ENCODE measurements around the gene PDHA1. TPM values are rescaled to one million over a fixed set of nuclear protein-coding genes. Genes with fewer than 3 reads are reported as not detected.

PDHA1 gene
- total and polyA plus RNA-seq, 9 of the 15 experiments (the other 6 are each of a cell fraction or from before 2014, with no cell fraction given), result 352 to 882 (median 446) TPM

DNA sequence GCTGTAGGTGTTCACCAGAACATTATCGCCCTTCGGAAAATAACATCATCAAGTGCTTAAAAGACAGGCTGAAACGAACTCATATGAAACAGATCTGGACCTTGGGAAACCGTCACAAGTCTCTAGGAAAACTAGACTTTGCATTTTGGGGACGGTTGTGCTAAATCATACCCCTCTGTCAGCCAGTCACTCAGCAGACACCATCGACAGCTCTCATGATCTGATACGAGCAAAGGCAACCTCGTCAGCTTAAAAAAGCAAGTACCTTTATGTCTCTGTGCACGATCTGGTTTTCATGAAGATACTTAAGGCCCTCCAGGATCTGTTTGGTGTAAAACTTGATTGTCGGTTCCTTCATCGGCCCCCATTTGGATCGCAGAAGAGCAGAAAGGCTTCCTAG lies 48.4 kb downstream of the PDHA1 start (continued):
- TF ChIP-seq, protein P1, sequence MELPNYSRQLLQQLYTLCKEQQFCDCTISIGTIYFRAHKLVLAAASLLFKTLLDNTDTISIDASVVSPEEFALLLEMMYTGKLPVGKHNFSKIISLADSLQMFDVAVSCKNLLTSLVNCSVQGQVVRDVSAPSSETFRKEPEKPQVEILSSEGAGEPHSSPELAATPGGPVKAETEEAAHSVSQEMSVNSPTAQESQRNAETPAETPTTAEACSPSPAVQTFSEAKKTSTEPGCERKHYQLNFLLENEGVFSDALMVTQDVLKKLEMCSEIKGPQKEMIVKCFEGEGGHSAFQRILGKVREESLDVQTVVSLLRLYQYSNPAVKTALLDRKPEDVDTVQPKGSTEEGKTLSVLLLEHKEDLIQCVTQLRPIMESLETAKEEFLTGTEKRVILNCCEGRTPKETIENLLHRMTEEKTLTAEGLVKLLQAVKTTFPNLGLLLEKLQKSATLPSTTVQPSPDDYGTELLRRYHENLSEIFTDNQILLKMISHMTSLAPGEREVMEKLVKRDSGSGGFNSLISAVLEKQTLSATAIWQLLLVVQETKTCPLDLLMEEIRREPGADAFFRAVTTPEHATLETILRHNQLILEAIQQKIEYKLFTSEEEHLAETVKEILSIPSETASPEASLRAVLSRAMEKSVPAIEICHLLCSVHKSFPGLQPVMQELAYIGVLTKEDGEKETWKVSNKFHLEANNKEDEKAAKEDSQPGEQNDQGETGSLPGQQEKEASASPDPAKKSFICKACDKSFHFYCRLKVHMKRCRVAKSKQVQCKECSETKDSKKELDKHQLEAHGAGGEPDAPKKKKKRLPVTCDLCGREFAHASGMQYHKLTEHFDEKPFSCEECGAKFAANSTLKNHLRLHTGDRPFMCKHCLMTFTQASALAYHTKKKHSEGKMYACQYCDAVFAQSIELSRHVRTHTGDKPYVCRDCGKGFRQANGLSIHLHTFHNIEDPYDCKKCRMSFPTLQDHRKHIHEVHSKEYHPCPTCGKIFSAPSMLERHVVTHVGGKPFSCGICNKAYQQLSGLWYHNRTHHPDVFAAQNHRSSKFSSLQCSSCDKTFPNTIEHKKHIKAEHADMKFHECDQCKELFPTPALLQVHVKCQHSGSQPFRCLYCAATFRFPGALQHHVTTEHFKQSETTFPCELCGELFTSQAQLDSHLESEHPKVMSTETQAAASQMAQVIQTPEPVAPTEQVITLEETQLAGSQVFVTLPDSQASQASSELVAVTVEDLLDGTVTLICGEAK (IDR thresholded peaks at IDR 0.05), result no peak
- TF ChIP-seq, protein P1 (CRISPR knock-in tag; IDR thresholded peaks at IDR 0.05), result no peak
- TF ChIP-seq TCF7L2 (IDR thresholded peaks at IDR 0.05; ENCODE audit: low read depth, low read length) (no peak), ZNF23 (CRISPR knock-in tag; IDR thresholded peaks at IDR 0.05) (no peak), CBFB (CRISPR knock-in tag; IDR thresholded peaks at IDR 0.05) (no peak), TOE1 (IDR thresholded peaks at IDR 0.05; ENCODE audit: borderline replicate concordance) (no peak), TOE1 (CRISPR knock-in tag; IDR thresholded peaks at IDR 0.05; ENCODE audit: borderline replicate concordance, low read depth) (no peak), SIN3A (IDR thresholded peaks at IDR 0.05; ENCODE audit: borderline replicate concordance in 2 of 2, control insufficient read depth in 1 of 2, low read depth in 2 of 2, low read length in 2 of 2) (no peak), ZNF232 (CRISPR knock-in tag; IDR thresholded peaks at IDR 0.05) (no peak), DNMT1 (IDR thresholded peaks at IDR 0.05) (no peak), TGIF2 (CRISPR knock-in tag; IDR thresholded peaks at IDR 0.05) (no peak), SP2 (IDR thresholded peaks at IDR 0.05; ENCODE audit: extremely low read depth, low read depth, low read length, poor library complexity, severe bottlenecking) (no peak), ZNF589 (CRISPR knock-in tag; IDR thresholded peaks at IDR 0.05; ENCODE audit: low read depth) (no peak), BACH1 (tag; IDR thresholded peaks at IDR 0.05) (no peak), KDM5B (IDR thresholded peaks at IDR 0.05; ENCODE audit: insufficient replicate concordance, low read depth, low read length) (no peak), ZNF224 (CRISPR knock-in tag; IDR thresholded peaks at IDR 0.05) (no peak)
- TF ChIP-seq, protein P2, sequence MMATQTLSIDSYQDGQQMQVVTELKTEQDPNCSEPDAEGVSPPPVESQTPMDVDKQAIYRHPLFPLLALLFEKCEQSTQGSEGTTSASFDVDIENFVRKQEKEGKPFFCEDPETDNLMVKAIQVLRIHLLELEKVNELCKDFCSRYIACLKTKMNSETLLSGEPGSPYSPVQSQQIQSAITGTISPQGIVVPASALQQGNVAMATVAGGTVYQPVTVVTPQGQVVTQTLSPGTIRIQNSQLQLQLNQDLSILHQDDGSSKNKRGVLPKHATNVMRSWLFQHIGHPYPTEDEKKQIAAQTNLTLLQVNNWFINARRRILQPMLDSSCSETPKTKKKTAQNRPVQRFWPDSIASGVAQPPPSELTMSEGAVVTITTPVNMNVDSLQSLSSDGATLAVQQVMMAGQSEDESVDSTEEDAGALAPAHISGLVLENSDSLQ (IDR thresholded peaks at IDR 0.05), result peak; percentile 77
- TF ChIP-seq, protein P3, sequence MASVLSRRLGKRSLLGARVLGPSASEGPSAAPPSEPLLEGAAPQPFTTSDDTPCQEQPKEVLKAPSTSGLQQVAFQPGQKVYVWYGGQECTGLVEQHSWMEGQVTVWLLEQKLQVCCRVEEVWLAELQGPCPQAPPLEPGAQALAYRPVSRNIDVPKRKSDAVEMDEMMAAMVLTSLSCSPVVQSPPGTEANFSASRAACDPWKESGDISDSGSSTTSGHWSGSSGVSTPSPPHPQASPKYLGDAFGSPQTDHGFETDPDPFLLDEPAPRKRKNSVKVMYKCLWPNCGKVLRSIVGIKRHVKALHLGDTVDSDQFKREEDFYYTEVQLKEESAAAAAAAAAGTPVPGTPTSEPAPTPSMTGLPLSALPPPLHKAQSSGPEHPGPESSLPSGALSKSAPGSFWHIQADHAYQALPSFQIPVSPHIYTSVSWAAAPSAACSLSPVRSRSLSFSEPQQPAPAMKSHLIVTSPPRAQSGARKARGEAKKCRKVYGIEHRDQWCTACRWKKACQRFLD (CRISPR knock-in tag; IDR thresholded peaks at IDR 0.05), result no peak

Measured in K562 (cell line).